Measurements from ENCODE around the gene RNF150. TPM values are rescaled to one million over a fixed set of nuclear protein-coding genes. Genes with fewer than 3 reads are reported as not detected.

RNF150 gene
- total RNA-seq, 1 experiment from 2014 or later: 4.4 TPM

DNA sequence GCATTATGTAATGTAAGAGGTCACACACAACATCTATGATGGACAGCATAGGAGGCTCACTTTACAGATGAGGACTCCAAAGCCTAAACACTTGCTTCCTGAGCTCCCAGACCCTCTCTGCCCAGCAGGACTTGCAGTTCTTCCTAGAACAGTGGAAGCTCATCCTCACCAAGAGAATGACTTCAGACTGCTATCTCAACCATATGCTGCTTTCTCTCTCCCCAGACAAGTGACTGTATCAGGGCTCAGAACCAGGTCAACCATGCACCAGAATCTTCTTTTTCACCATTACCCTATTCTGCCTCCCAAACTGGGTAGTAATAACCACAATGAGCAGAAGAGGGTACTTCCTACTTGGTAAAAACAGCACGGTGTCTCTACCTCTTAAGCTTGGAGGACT lies 12.2 kb downstream of the RNF150 start:
- H3K9me3 Mint-ChIP-seq: peaks cover 3% of the 10 kb centered on the region in 2 experiments; a peak in 4 of 5 replicates
- H3K18ac ChIP-seq (ENCODE audit: insufficient read length, low read depth, low read length): no peak overlapping the region
- H3T11ph ChIP-seq (ENCODE audit: low read length): no peak overlapping the region
- H3K23me2 ChIP-seq (ENCODE audit: insufficient read length, low read depth, low read length, poor library complexity, severe bottlenecking): no peaks in the 10 kb centered on the region
- no peak overlapping the region for H3K9ac ChIP-seq (ENCODE audit: extremely low read depth, insufficient read length, low read length)
- no peaks in the 10 kb centered on the region for H3K9me3 ChIP-seq (ENCODE audit: control insufficient read depth, low read depth, low read length)
- no peak overlapping the region for H3K4me3 Mint-ChIP-seq
- H2BK12ac ChIP-seq (ENCODE audit: insufficient read length, low read depth, low read length): no peak overlapping the region
- H2BK120ac ChIP-seq (ENCODE audit: low read depth, low read length, poor library complexity, severe bottlenecking): no peak overlapping the region
- no peak overlapping the region for H4K91ac ChIP-seq (ENCODE audit: insufficient read length, low read depth, low read length)
- H2AK5ac ChIP-seq (ENCODE audit: insufficient read length, low read length): no peak overlapping the region
- no peak overlapping the region for H2BK20ac ChIP-seq (ENCODE audit: low read depth, low read length, poor library complexity, severe bottlenecking)
- H3K56ac ChIP-seq (ENCODE audit: insufficient read length, low read depth, low read length): no peak overlapping the region
- H3K27me3 ChIP-seq (ENCODE audit: insufficient read depth, low read length): no peaks in the 10 kb centered on the region
- H3K27me3 Mint-ChIP-seq (ENCODE audit: low read depth): peaks cover 2% of the 10 kb centered on the region
- no peaks in the 10 kb centered on the region for H3K79me1 ChIP-seq (ENCODE audit: insufficient read depth, low read depth, low read length, poor library complexity, severe bottlenecking)
- H3K27ac Mint-ChIP-seq: no peak overlapping the region
- H4K20me1 ChIP-seq (ENCODE audit: control insufficient read depth, insufficient read depth, insufficient read length): no peaks in the 10 kb centered on the region
- no peak overlapping the region for H2BK5ac ChIP-seq (ENCODE audit: insufficient read length, low read length)
- no peak overlapping the region for H3K4ac ChIP-seq (ENCODE audit: low read depth, low read length)
- H2AFZ ChIP-seq (ENCODE audit: low read length): no peak overlapping the region
- H3K4me2 ChIP-seq (ENCODE audit: insufficient read depth, insufficient read length, low read length): no peak overlapping the region
- peaks cover 2 to 3% (median 2%) of the 10 kb centered on the region in 3 experiments; a peak in 4 of 7 replicates for H3K36me3 Mint-ChIP-seq (ENCODE audit: insufficient read depth in 1 of 3, low read depth in 3 of 3)
- WGBS (ENCODE audit: extremely low coverage, insufficient read length, low lambda C conversion rate): no CpG with 5 or more reads among the region's 1 CpG
- no peak overlapping the region for H3K14ac ChIP-seq (ENCODE audit: insufficient read depth, low read length)
- no peaks in the 10 kb centered on the region for H3K79me2 ChIP-seq (ENCODE audit: insufficient read depth, low read length)
- H3K4me1 ChIP-seq (ENCODE audit: insufficient read depth, low read length): no peaks in the 10 kb centered on the region
- no peak overlapping the region for H3K27ac ChIP-seq (ENCODE audit: insufficient read length, low read depth, low read length)
- no peak for DNase-seq
- no peak overlapping the region for H2BK15ac ChIP-seq (ENCODE audit: low read depth, low read length)
- TF ChIP-seq, protein P1, sequence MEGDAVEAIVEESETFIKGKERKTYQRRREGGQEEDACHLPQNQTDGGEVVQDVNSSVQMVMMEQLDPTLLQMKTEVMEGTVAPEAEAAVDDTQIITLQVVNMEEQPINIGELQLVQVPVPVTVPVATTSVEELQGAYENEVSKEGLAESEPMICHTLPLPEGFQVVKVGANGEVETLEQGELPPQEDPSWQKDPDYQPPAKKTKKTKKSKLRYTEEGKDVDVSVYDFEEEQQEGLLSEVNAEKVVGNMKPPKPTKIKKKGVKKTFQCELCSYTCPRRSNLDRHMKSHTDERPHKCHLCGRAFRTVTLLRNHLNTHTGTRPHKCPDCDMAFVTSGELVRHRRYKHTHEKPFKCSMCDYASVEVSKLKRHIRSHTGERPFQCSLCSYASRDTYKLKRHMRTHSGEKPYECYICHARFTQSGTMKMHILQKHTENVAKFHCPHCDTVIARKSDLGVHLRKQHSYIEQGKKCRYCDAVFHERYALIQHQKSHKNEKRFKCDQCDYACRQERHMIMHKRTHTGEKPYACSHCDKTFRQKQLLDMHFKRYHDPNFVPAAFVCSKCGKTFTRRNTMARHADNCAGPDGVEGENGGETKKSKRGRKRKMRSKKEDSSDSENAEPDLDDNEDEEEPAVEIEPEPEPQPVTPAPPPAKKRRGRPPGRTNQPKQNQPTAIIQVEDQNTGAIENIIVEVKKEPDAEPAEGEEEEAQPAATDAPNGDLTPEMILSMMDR (conservative IDR thresholded peaks at IDR 0.05): no peak
- H4K8ac ChIP-seq (replicated peaks; ENCODE audit: insufficient read length, low read depth, low read length): no peak overlapping the region
- no peak overlapping the region for H3K23ac ChIP-seq (ENCODE audit: insufficient read length, low read depth, low read length)
- H4K5ac ChIP-seq (ENCODE audit: insufficient read length, low read depth, low read length): no peak overlapping the region
- H3K4me1 Mint-ChIP-seq: peaks cover 7 to 8% of the 10 kb centered on the region in 2 experiments
